Sigmoid colon (tissue), 4 donors: ENCODE results near the gene NUP214.

Source experiments
- POLR2A ChIP-seq, 2 donors: fragments of 450-650 bp; IDR thresholded peaks; one replicate each; pipeline ENCODE4 v1.6.1; 2016; ENCODE audit warnings: antibody characterized with exemption in 2 of 2, mild to moderate bottlenecking in 2 of 2, moderate library complexity in 2 of 2
- POLR2AphosphoS5 ChIP-seq, 4 donors: sonication (generic); formaldehyde crosslinking; IDR thresholded peaks; one replicate each; pipeline ENCODE4 v1.6.1; 2017; ENCODE audit warnings: antibody characterized with exemption in 4 of 4
- TF ChIP-seq, protein P1 (sequence below), 4 experiments: fragments of 450-650 bp in 3 of 4; fragments of 200-600 bp in 1 of 4; IDR thresholded peaks; one replicate each; pipeline ENCODE4 v1.5.1; 2016 to 2019; ENCODE audit warnings: antibody characterized with exemption in 4 of 4, mild to moderate bottlenecking in 3 of 4, moderate library complexity in 2 of 4

DNA sequence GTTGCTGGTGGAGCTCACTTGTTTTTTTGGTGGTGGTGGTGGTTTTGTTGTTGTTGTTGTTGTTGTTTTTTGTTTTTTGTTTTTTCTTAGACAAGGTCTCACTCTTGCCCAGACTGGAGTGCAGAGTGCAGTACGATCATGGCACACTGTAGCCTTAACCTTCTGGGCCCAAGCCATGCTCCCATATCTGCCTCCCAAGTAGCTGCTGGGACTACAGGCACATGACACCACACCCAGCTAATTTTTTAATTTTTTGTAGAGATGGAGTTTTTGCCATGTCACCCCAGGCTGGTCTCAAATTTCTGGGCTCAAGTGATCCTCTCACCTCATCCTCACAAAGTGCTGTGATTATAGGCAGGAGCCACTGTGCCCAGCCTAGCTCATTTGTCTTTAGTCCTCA is 53.5 kb downstream of the NUP214 start:
- TF ChIP-seq, protein P1, sequence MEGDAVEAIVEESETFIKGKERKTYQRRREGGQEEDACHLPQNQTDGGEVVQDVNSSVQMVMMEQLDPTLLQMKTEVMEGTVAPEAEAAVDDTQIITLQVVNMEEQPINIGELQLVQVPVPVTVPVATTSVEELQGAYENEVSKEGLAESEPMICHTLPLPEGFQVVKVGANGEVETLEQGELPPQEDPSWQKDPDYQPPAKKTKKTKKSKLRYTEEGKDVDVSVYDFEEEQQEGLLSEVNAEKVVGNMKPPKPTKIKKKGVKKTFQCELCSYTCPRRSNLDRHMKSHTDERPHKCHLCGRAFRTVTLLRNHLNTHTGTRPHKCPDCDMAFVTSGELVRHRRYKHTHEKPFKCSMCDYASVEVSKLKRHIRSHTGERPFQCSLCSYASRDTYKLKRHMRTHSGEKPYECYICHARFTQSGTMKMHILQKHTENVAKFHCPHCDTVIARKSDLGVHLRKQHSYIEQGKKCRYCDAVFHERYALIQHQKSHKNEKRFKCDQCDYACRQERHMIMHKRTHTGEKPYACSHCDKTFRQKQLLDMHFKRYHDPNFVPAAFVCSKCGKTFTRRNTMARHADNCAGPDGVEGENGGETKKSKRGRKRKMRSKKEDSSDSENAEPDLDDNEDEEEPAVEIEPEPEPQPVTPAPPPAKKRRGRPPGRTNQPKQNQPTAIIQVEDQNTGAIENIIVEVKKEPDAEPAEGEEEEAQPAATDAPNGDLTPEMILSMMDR (IDR thresholded peaks at IDR 0.05): no peak
- TF ChIP-seq POLR2AphosphoS5 (IDR thresholded peaks at IDR 0.05) (no peak), POLR2A (IDR thresholded peaks at IDR 0.05) (no peak)
